Esophagus muscularis mucosa (tissue), 4 donors: Measurements from ENCODE around the gene SYT3. TPM values are rescaled to one million over a fixed set of nuclear protein-coding genes. Genes with fewer than 3 reads are reported as not detected.

Experiments
- DNase-seq: peaks from one replicate; pipeline ENCODE4 v3.0.0-alpha.2; 2017; ENCODE audit errors: extremely low spot score
- H3K27ac ChIP-seq, 4 donors: fragments of 200-600 bp; sonication (generic); replicated peaks in 1 of 4; 1 replicate in 3 of 4; 2 replicates in 1 of 4; pipeline ENCODE4 v1.5.1; 2016 to 2019; ENCODE audit warnings: mild to moderate bottlenecking in 1 of 4
- H3K27me3 ChIP-seq, 4 donors: fragments of 200-600 bp; sonication (generic); one replicate each; pipeline versions ENCODE4 v1.5.1 to v1.6.0; 2016 to 2019
- H3K36me3 ChIP-seq, 4 donors: fragments of 200-600 bp; sonication (generic); one replicate each; pipeline ENCODE4 v1.5.1; 2016 to 2019
- H3K4me1 ChIP-seq, 4 donors: fragments of 200-600 bp; sonication (generic); one replicate each; pipeline ENCODE4 v1.5.1; 2016 to 2019
- H3K4me3 ChIP-seq, 4 donors: fragments of 200-600 bp; sonication (generic); 1 replicate in 2 of 4; 2 replicates in 2 of 4; pipeline ENCODE4 v1.5.1; 2016 to 2019; ENCODE audit warnings: mild to moderate bottlenecking in 4 of 4, moderate library complexity in 1 of 4
- H3K9me3 ChIP-seq, 4 donors: fragments of 200-600 bp; sonication (generic); 1 replicate in 3 of 4; 2 replicates in 1 of 4; pipeline ENCODE4 v1.5.1; 2016 to 2019
- EP300 ChIP-seq: sonication (generic); formaldehyde crosslinking; IDR thresholded peaks from one replicate; pipeline ENCODE4 v1.6.1; 2017; ENCODE audit warnings: antibody characterized with exemption
- POLR2A ChIP-seq: fragments of 450-650 bp; IDR thresholded peaks from one replicate; pipeline ENCODE4 v1.6.1; 2017; ENCODE audit warnings: antibody characterized with exemption, moderate library complexity, mild to moderate bottlenecking, low read depth
- POLR2AphosphoS5 ChIP-seq, 2 donors: sonication (generic); formaldehyde crosslinking; IDR thresholded peaks; one replicate each; pipeline ENCODE4 v1.6.1; 2017; ENCODE audit warnings: antibody characterized with exemption in 2 of 2
- WGBS: methylation state at CpG from one replicate; pipeline ENCODE4 v1.1.5; 2018; 5-methylcytosine and 5-hydroxymethylcytosine counted together
- intact Hi-C: fragments of 100-400 bp; cut with DNase I; formaldehyde crosslinking; loops from one replicate; pipeline ENCODE4 v1.15.1; 2023
- total RNA-seq, 4 donors: library from RNA; depleted of rRNA; stranded (reverse); fragments of >200 nt; gene quantifications; one replicate each; pipeline versions ENCODE4 v1.1.0 to v1.2.1, GENCODE V29; 2016
- TF ChIP-seq, protein P1 (sequence below), 3 experiments: fragments of 200-600 bp in 2 of 3; fragments of 450-650 bp in 1 of 3; sonication (generic) in 2 of 3; IDR thresholded peaks; one replicate each; pipeline ENCODE4 v1.5.1; 2017 to 2019; ENCODE audit warnings: antibody characterized with exemption in 3 of 3, mild to moderate bottlenecking in 2 of 3, moderate library complexity in 1 of 3

The SYT3 gene
- total RNA-seq, 4 donors from 2014 or later, result 0.17 to 1.2 (median 0.71) TPM; not detected in 1

DNA sequence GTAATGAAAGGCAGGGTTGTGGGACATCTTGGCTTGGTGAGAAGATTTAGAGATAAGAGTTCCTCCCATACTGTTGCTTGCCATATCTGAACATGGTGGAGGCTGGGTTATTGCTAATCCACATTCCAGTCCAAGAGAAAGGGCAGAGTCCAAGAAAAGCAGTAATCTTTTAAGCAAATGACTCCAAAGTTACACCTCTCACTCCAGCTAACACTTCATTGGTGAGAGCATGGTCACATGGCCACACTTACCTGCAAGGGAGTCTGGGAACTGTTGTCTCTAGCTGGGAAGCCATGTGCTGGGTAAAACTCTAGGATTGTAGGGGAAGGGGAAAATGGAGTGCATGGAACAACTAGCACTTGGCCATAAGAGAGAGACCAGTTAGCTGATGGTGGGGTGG is 15.2 kb upstream of the SYT3 start:
- intact Hi-C loops, result no loop called here
- Histone ChIP-seq H3K27ac (no peak overlapping the region), H3K36me3 (no peaks in the 10 kb centered on the region), H3K4me1 (peaks cover 17 to 19% (median 18%) of the 10 kb centered on the region in 4 donors), H3K27me3 (peaks cover 3 to 92% (median 24%) of the 10 kb centered on the region in 4 donors), H3K9me3 (peaks cover 0 to 20% (median 16%) of the 10 kb centered on the region in 4 donors), H3K4me3 (no peak overlapping the region)
- no peak for DNase-seq
- TF ChIP-seq, protein P1, sequence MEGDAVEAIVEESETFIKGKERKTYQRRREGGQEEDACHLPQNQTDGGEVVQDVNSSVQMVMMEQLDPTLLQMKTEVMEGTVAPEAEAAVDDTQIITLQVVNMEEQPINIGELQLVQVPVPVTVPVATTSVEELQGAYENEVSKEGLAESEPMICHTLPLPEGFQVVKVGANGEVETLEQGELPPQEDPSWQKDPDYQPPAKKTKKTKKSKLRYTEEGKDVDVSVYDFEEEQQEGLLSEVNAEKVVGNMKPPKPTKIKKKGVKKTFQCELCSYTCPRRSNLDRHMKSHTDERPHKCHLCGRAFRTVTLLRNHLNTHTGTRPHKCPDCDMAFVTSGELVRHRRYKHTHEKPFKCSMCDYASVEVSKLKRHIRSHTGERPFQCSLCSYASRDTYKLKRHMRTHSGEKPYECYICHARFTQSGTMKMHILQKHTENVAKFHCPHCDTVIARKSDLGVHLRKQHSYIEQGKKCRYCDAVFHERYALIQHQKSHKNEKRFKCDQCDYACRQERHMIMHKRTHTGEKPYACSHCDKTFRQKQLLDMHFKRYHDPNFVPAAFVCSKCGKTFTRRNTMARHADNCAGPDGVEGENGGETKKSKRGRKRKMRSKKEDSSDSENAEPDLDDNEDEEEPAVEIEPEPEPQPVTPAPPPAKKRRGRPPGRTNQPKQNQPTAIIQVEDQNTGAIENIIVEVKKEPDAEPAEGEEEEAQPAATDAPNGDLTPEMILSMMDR (IDR thresholded peaks at IDR 0.05), result no peak
- TF ChIP-seq POLR2A, result no peak
- TF ChIP-seq EP300, result no peak
- TF ChIP-seq POLR2AphosphoS5 (IDR thresholded peaks at IDR 0.05), result no peak

DNA sequence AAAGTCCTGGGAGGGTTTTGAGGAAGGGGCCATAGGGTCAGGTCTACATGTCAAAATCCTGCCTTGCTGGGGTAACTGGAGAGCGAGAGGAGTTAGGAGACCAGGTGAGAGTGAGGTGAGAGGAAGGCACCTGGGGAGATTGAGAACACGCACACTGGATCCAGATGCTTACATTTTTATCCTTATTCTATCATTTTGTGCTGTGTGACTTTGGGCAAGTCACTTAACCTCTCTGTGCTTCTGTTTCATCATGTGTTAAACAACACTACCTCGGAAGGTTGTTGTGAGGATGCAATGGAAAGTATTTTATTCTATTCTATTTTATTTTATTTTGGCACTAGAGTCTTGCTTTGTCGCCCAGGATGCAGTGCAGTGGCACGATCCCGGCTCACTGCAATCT is 13.0 kb upstream of the SYT3 start:
- no peak for TF ChIP-seq POLR2A
- TF ChIP-seq, protein P1 (IDR thresholded peaks at IDR 0.05), result no peak
- H3K4me1 ChIP-seq, result peaks cover under 1 to 2% (median under 1%) of the 10 kb centered on the region in 4 donors
- no peaks in the 10 kb centered on the region for H3K36me3 ChIP-seq
- no peak for DNase-seq
- no peak overlapping the region for H3K27ac ChIP-seq
- H3K9me3 ChIP-seq, result peaks cover 0 to 19% (median 14%) of the 10 kb centered on the region in 4 donors
- H3K27me3 ChIP-seq, result peaks cover 0 to 92% (median 5%) of the 10 kb centered on the region in 4 donors
- intact Hi-C loops, result no loop called here
- H3K4me3 ChIP-seq, result no peak overlapping the region
- WGBS, result 90% methylated on average over 6 of the region's 6 CpGs

DNA sequence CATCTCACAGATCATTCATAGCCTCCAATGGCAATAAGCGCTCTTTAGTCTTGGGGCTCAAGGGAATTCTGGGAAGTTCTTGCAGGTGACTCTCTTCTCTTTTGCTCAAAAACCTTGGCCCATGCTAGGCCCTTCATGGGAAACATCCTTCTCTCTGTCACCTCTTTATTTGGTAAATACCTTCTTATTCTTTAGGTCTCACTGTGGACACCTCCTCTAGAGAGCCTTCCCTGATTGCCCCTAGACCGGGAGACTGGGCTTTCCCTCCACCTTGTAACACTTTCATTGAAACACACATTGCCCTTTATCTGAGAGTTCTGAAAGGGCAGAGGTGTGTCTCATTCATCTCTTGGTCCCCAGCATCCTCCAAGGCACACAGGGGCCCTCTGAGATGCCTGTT is 11.5 kb upstream of the SYT3 start:
- WGBS, result 81% methylated on average over 2 of the region's 2 CpGs
- no peaks in the 10 kb centered on the region for H3K36me3 ChIP-seq

DNA sequence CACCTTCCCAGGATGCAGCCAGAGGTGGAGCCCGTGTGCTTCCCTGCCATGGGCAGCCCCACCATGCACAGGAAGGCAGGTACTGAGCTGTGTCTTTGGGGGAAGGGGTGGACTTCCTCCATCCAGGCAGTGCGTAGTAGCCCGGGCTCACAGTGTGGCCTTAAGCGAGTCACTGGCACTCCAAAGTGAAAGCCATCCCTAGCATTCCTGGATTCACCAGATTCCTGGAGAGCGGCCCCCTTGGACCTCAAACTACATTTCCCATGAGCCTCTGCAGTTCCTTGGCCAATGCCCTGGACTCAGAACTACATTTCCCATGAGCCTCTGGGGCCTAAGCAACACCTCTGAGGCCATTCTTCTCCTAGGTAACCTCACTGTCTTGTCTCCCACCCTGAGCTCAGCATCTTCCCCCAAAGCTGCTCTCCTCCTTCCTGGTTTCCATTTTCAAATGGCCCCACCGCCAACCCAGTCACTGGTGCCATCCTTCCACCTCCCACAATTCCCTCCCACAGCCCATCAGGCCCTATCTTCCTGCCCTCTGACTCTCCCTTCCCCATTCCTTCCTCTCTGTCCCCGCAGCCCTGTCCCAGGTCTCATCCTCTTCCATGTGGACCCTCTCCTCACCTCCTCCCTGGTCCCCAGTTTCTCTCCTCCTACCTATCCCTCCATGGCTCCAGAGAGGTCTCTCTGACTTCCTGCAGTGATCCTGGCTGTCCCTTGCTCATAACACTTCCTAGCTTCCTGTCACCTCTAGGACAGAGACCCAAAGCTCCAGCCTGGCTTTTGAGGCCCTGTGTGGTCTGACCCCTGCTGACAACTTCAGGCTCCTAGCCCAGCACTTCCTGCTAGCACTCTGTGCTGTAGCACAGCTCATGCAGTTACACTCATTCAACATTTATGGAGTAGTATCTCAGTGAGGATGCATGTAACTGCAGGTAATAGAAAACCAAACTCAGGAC is 10.0 kb upstream of the SYT3 start, which contains the start of gene C19orf81:
TSS of gene C19orf81 (plus strand) at position 13 of the 959 bp plus-strand sequence. CDS start at position 13, 0 bp downstream.
- WGBS, result 30% methylated on average over 6 of the region's 7 CpGs
- no peak for DNase-seq
- Histone ChIP-seq H3K4me3 (no peak within 1 kb of the TSS), H3K27ac (no peak within 1 kb of the TSS), H3K9me3 (peaks cover 0 to 8% (median 5%) of the 10 kb centered on the region in 4 donors), H3K36me3 (no peaks in the 10 kb centered on the region), H3K4me1 (no peaks in the 10 kb centered on the region), H3K27me3 (peaks cover 0 to 91% (median 0%) of the 10 kb centered on the region in 4 donors)
- TF ChIP-seq POLR2AphosphoS5 (IDR thresholded peaks at IDR 0.05) (no peak), POLR2A (no peak), EP300 (no peak)
- TF ChIP-seq, protein P1 (IDR thresholded peaks at IDR 0.05), result no peak
- intact Hi-C loops, result no loop called here

More for the DNA sequence above, 11.5 kb upstream of the SYT3 start:
- no peak for DNase-seq
- Histone ChIP-seq H3K9me3 (peaks cover 0 to 23% (median 14%) of the 10 kb centered on the region in 4 donors), H3K4me3 (no peak overlapping the region), H3K27me3 (peaks cover 0 to 94% (median 0%) of the 10 kb centered on the region in 4 donors), H3K4me1 (no peaks in the 10 kb centered on the region), H3K27ac (no peak overlapping the region)
- TF ChIP-seq, protein P1 (IDR thresholded peaks at IDR 0.05), result no peak
- TF ChIP-seq EP300 (no peak), POLR2A (no peak), POLR2AphosphoS5 (IDR thresholded peaks at IDR 0.05) (no peak)
- intact Hi-C loops, result no loop called here
